ENCODE measurements around the gene FGD5. TPM values are rescaled to one million over a fixed set of nuclear protein-coding genes. Genes with fewer than 3 reads are reported as not detected.
"Not testable (repeated sequence)": the region's sequence is repeated elsewhere in the genome, so short reads cannot be mapped to it uniquely, and the experiment has no call there.

Gene FGD5
- polyA plus RNA-seq, 1 donor from 2014 or later, result not detected

- Mint-ChIP-seq H3K4me3 (no peak overlapping the region), H3K36me3 (peaks cover 1% of the 10 kb centered on the region), H3K4me1 (peaks cover 0 to 2% (median 0%) of the 10 kb centered on the region in 3 donors), H3K9me3 (peaks cover 0 to 2% (median 0%) of the 10 kb centered on the region in 3 donors), H3K27me3 (peaks cover 49% of the 10 kb centered on the region), H3K27ac (no peak overlapping the region)
These were observed 10.7 kb upstream of the FGD5 start for GRCh38 chr3:14808025-14808424.

DNA sequence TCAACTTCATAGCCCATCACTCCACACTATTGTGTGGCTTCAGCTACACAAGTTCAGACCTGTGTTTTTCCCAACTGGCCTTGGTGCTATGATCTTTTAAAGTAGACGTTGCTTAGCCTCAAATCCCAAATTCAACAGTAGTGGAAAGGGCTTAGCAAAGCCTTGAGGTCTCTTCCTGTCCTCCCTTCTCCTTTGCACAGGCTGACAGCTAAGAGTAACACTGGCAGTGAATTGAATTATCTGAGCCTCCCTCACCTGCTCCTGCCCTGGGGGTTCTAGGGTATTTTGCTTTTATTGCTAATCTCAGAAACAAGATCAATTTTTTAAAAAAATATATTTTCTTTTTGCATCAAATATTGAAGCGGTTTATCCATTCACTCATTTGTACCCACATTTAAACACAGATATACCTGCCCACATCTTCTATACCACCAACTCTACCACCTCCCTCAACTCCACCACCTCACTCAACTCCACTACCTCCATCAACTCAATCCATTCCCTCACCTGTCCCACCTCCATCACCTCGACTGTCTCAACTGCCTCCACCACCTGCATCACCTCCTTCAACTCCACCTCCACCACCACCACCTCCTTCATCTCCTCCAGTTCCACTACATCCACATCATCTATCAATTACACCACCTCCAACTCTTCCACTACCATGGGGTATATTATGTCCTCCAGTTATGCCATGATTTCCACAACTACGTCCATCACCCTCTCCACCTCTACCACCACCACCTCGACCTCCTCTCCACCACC lies 10.1 kb upstream of the FGD5 start:
- Mint-ChIP-seq H3K9me3 (peaks cover 0 to 2% (median 0%) of the 10 kb centered on the region in 3 donors), H3K4me1 (peaks cover 0 to 2% (median 0%) of the 10 kb centered on the region in 3 donors), H3K27me3 (peaks cover 53% of the 10 kb centered on the region), H3K4me3 (peak overlapping the region in 1 of 4 donors; percentile 28), H3K27ac (no peak overlapping the region), H3K36me3 (peaks cover 1% of the 10 kb centered on the region)

GRCh38 chr3:14809611-14810010 lies 9.2 kb upstream of the FGD5 start:
- H3K36me3 Mint-ChIP-seq, result not testable (repeated sequence)
- H3K27me3 Mint-ChIP-seq, result peaks cover 50% of the 10 kb centered on the region

GRCh38 chr3:14810070-14810791 lies 8.5 kb upstream of the FGD5 start:
- H3K27me3 Mint-ChIP-seq, result peaks cover 53% of the 10 kb centered on the region
- H3K36me3 Mint-ChIP-seq, result no peaks in the 10 kb centered on the region
- H3K4me1 Mint-ChIP-seq, result peaks cover 0 to 2% (median 1%) of the 10 kb centered on the region in 3 donors
- peak overlapping the region in 1 of 4 donors; percentile 47 for H3K4me3 Mint-ChIP-seq
- H3K9me3 Mint-ChIP-seq, result peaks cover 0 to 3% (median 0%) of the 10 kb centered on the region in 3 donors
- no peak overlapping the region for H3K27ac Mint-ChIP-seq

More at GRCh38 chr3:14809611-14810010, 9.2 kb upstream of the FGD5 start:
- not testable (repeated sequence) for H3K4me1 Mint-ChIP-seq, H3K27ac Mint-ChIP-seq, H3K4me3 Mint-ChIP-seq, H3K9me3 Mint-ChIP-seq

DNA sequence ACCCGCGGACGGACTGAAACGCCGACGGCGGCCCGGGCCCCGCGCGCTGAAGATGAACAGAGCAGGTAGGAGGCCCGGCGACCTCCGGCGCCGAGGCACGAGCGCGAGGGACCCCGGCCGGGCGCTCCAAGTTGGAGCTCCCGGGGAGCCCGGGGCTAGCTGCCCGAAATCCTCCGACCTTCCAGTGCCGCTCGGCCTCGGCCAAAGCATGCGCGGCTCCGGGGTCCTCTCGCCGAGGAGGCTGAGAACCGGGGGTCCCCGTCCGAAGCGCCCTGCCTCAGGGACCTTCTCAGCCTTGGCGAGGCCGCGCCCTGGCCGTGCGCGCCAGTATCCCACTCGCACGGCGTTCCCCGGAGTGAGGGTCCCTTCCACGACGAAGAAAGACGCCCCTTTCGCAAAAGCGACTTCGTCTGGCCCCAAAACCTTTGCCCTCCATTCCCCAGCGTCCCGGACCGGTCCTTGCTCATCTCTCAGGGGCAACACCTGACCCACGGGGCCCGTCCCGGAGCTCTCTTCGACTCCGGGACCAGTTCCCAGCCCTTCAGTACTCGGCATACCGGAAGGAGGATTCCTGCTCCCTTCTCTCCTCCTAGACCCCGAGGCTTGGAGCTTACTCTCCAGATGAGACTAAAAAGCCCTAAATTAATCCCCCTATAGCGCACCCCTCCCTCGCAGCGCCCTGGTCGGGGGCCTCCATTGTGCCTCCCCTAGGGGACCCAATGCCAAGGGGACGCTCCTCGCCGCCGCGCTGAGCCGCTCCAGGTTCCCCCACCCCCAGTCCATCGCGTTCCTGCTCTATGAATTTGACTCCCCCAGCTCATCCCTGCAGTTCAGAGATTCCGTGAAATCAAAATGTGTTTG lies 7.7 kb upstream of the FGD5 start:
- no peak overlapping the region for H3K27ac Mint-ChIP-seq
- H3K4me3 Mint-ChIP-seq, result peak overlapping the region in 2 of 4 donors; percentile 84 to 87
- no peaks in the 10 kb centered on the region for H3K36me3 Mint-ChIP-seq
- H3K9me3 Mint-ChIP-seq, result peaks cover 0 to 3% (median 0%) of the 10 kb centered on the region in 3 donors
- H3K4me1 Mint-ChIP-seq, result peaks cover 0 to 2% (median 1%) of the 10 kb centered on the region in 3 donors
- H3K27me3 Mint-ChIP-seq, result peaks cover 52% of the 10 kb centered on the region

DNA sequence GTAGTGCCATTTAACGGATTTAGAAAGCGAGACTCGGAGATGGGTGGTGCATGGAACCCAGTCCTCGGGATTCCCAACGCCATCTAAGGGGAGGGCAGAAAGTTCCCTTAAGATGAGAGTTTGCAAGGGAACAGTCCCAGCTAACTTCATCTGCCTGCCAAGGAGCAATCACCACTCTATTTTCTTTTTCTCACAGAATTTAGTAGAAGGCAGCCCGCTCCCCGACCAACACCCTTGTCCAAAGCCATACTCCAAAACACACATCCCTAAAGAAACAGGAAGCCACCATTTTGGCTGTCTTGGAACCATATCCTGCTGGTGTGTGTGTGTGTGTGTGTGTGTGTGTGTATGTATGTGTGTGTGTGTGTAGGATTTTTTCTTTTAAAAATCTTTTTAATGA lies 7.1 kb upstream of the FGD5 start:
- Mint-ChIP-seq H3K27me3 (peaks cover 52% of the 10 kb centered on the region), H3K4me1 (peaks cover 0 to 2% (median 1%) of the 10 kb centered on the region in 3 donors), H3K4me3 (no peak overlapping the region), H3K9me3 (peaks cover 0 to 2% (median 0%) of the 10 kb centered on the region in 3 donors), H3K36me3 (no peaks in the 10 kb centered on the region), H3K27ac (no peak overlapping the region)

GRCh38 chr3:14812196-14812790 lies 6.5 kb upstream of the FGD5 start:
- Mint-ChIP-seq H3K4me3 (no peak overlapping the region), H3K36me3 (no peaks in the 10 kb centered on the region), H3K27ac (no peak overlapping the region), H3K27me3 (peaks cover 50% of the 10 kb centered on the region), H3K9me3 (peaks cover 0 to 2% (median 0%) of the 10 kb centered on the region in 3 donors), H3K4me1 (peaks cover 0 to 2% (median 1%) of the 10 kb centered on the region in 3 donors)

GRCh38 chr3:14814411-14814871 lies 4.3 kb upstream of the FGD5 start:
- Mint-ChIP-seq H3K27ac (peak overlapping the region in 1 of 3 donors; percentile 20), H3K9me3 (peaks cover 0 to 2% (median 0%) of the 10 kb centered on the region in 3 donors), H3K4me3 (no peak overlapping the region), H3K36me3 (no peaks in the 10 kb centered on the region), H3K27me3 (peaks cover 47% of the 10 kb centered on the region), H3K4me1 (peaks cover 0 to 2% (median 1%) of the 10 kb centered on the region in 3 donors)

DNA sequence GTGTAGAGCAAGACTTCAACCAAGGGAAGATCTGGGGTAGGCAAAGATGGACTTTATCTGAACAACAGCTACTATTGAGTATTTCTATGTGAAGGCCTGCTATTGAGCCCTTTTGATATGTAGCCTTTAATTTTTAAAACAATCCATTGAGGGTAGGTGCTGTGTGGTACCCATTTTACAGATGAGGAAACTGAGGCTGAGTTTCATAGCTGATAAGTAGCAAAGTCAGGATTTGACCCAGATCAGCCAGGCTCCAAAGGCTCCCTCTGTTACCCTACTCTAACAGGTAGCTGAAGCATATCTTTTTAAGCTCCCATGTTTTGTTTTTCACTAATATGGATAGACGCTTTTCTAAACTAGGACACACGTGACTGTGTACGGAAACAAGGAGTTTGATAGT lies 2.4 kb upstream of the FGD5 start:
- Mint-ChIP-seq H3K4me1 (peaks cover 0 to 1% (median 0%) of the 10 kb centered on the region in 3 donors), H3K27me3 (peaks cover 39% of the 10 kb centered on the region), H3K9me3 (peaks cover 0 to 2% (median 0%) of the 10 kb centered on the region in 3 donors), H3K4me3 (no peak overlapping the region), H3K36me3 (no peaks in the 10 kb centered on the region), H3K27ac (no peak overlapping the region)

DNA sequence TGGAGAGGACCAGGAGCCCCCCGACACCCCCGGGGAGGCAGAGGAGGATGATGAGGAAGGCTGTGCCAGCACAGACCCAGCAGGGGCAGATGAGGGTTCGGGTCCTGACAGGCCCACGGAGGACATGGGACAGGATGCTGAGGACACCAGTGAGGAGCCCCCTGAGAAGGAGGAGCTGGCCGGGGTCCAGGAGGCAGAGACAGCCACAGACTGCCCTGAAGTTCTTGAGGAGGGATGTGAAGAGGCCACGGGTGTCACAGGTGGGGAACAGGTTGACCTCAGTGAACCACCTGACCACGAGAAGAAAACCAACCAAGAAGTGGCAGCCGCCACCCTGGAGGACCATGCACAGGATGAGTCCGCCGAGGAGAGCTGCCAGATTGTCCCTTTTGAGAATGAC lies 909 bp downstream of the FGD5 start:
- Mint-ChIP-seq H3K27ac (no peak overlapping the region), H3K9me3 (no peaks in the 10 kb centered on the region), H3K4me3 (no peak overlapping the region), H3K36me3 (no peaks in the 10 kb centered on the region), H3K27me3 (peaks cover 18% of the 10 kb centered on the region), H3K4me1 (peaks cover 0 to 1% (median 0%) of the 10 kb centered on the region in 3 donors)

- H3K27ac Mint-ChIP-seq, result peak overlapping the region in 1 of 3 donors; percentile 57
- no peaks in the 10 kb centered on the region for H3K9me3 Mint-ChIP-seq
- H3K4me1 Mint-ChIP-seq, result no peaks in the 10 kb centered on the region
- peaks cover 14% of the 10 kb centered on the region for H3K27me3 Mint-ChIP-seq
- H3K36me3 Mint-ChIP-seq, result no peaks in the 10 kb centered on the region
- H3K4me3 Mint-ChIP-seq, result no peak overlapping the region
These were observed 1.4 kb downstream of the FGD5 start for GRCh38 chr3:14820156-14820555.

DNA sequence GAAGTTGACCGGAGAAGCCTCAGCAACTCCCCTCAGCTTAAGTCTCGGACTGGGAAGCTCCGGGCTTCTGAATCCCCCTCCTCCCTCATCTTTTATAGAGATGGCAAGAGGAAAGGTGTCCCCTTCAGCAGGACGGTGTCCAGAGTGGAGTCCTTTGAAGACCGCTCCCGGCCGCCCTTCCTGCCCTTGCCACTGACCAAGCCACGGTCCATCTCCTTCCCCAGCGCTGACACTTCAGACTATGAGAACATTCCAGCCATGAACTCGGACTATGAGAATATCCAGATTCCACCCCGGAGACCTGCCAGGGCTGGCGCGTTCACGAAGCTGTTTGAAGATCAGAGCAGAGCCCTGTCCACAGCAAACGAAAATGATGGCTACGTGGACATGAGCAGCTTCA lies 2.4 kb downstream of the FGD5 start:
- Mint-ChIP-seq H3K4me1 (no peaks in the 10 kb centered on the region), H3K27ac (no peak overlapping the region), H3K4me3 (no peak overlapping the region), H3K36me3 (no peaks in the 10 kb centered on the region), H3K9me3 (no peaks in the 10 kb centered on the region), H3K27me3 (peaks cover 11% of the 10 kb centered on the region)

DNA sequence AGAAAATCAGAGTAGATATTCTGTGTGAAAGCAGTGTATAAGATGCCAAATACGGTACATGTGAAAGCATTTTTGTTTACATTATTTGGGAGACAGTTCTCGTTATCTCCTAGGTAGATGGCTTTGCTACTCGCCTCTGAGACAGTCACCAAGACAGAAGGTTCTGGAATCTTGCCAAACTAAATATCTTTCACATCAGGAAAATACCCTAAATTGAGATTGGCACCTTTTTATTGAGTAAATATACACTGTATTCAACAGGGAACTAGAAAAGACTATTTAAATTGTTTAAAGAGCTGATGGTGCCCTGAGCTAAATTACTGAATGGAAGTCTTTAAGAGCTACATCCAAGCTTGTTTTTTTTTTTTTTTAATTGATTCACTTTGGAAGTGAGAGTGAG lies 3.4 kb downstream of the FGD5 start:
- Mint-ChIP-seq H3K9me3 (no peaks in the 10 kb centered on the region), H3K27me3 (peaks cover 14% of the 10 kb centered on the region), H3K36me3 (peaks cover 3% of the 10 kb centered on the region), H3K4me3 (no peak overlapping the region), H3K27ac (no peak overlapping the region), H3K4me1 (no peaks in the 10 kb centered on the region)

GRCh38 chr3:14822670-14823390 lies 4.1 kb downstream of the FGD5 start:
- H3K4me3 Mint-ChIP-seq, result no peak overlapping the region
- H3K27me3 Mint-ChIP-seq, result peaks cover 18% of the 10 kb centered on the region
- peaks cover 3% of the 10 kb centered on the region for H3K36me3 Mint-ChIP-seq
- H3K27ac Mint-ChIP-seq, result no peak overlapping the region
- no peaks in the 10 kb centered on the region for H3K9me3 Mint-ChIP-seq
- no peaks in the 10 kb centered on the region for H3K4me1 Mint-ChIP-seq
